Measurements from ENCODE around the gene ATAD1.
"Not testable (repeated sequence)": the region's sequence is repeated elsewhere in the genome, so short reads cannot be mapped to it uniquely, and the experiment has no call there.

Gene ATAD1

GRCh38 chr10:87863053-87863943 is 45.3 kb upstream of the ATAD1 start, which contains the start of the genes KLLN and PTEN:
TSS of gene KLLN (minus strand) at chr10:87863533. CDS start at chr10:87862487, 1,046 bp downstream.
TSS of gene PTEN (plus strand) at chr10:87863625. CDS start at chr10:87864470, 845 bp downstream.
- H3K9me3 ChIP-seq (ENCODE audit: insufficient read depth, low read length), result no peaks in the 10 kb centered on the region
- no peaks in the 10 kb centered on the region for H3K36me3 ChIP-seq (ENCODE audit: insufficient read depth, insufficient read length, low read length)
- no peaks in the 10 kb centered on the region for H3K27me3 ChIP-seq (ENCODE audit: insufficient read depth, insufficient read length)
- TF ChIP-seq SUZ12 (IDR thresholded peaks at IDR 0.05; ENCODE audit: extremely low read depth, insufficient read depth, insufficient read length) (no peak), YY1 (IDR thresholded peaks at IDR 0.05; ENCODE audit: insufficient read depth, insufficient read length) (peak; percentile 64)
- H3K4me3 ChIP-seq (ENCODE audit: insufficient read length, low read depth), result peak within 1 kb of the TSS; percentile 85
- no peaks in the 10 kb centered on the region for H3K4me1 ChIP-seq (ENCODE audit: insufficient read depth, insufficient read length)
- DNase-seq (ENCODE audit: low read depth, low spot score), result peak; percentile 73
- H3K9ac ChIP-seq (ENCODE audit: insufficient read length, low read depth), result peak within 1 kb of the TSS; percentile 92

GRCh38 chr10:87862679-87863052 is 44.6 kb upstream of the ATAD1 start:
- no peaks in the 10 kb centered on the region for H3K9me3 ChIP-seq (ENCODE audit: insufficient read depth, low read length)
- no peak for TF ChIP-seq ZNF274 (IDR thresholded peaks at IDR 0.05; ENCODE audit: low read depth, low read length)
- no peak for TF ChIP-seq SUZ12 (IDR thresholded peaks at IDR 0.05; ENCODE audit: extremely low read depth, insufficient read depth, insufficient read length)
- no peak for TF ChIP-seq YY1 (IDR thresholded peaks at IDR 0.05; ENCODE audit: insufficient read depth, insufficient read length)
- H3K27me3 ChIP-seq (ENCODE audit: insufficient read depth, insufficient read length), result no peaks in the 10 kb centered on the region
- no peaks in the 10 kb centered on the region for H3K4me1 ChIP-seq (ENCODE audit: insufficient read depth, insufficient read length)
- H3K9ac ChIP-seq (ENCODE audit: insufficient read length, low read depth), result peak overlapping the region; percentile 92
- peak overlapping the region; percentile 85 for H3K4me3 ChIP-seq (ENCODE audit: insufficient read length, low read depth)
- no peak for DNase-seq (ENCODE audit: low read depth, low spot score)
- no peaks in the 10 kb centered on the region for H3K36me3 ChIP-seq (ENCODE audit: insufficient read depth, insufficient read length, low read length)

GRCh38 chr10:87861953-87862678 is 44.1 kb upstream of the ATAD1 start:
- peak overlapping the region; percentile 92 for H3K9ac ChIP-seq (ENCODE audit: insufficient read length, low read depth)
- TF ChIP-seq ZNF274 (IDR thresholded peaks at IDR 0.05; ENCODE audit: low read depth, low read length) (no peak), YY1 (IDR thresholded peaks at IDR 0.05; ENCODE audit: insufficient read depth, insufficient read length) (no peak), SUZ12 (IDR thresholded peaks at IDR 0.05; ENCODE audit: extremely low read depth, insufficient read depth, insufficient read length) (no peak)
- no peaks in the 10 kb centered on the region for H3K9me3 ChIP-seq (ENCODE audit: insufficient read depth, low read length)
- no peaks in the 10 kb centered on the region for H3K36me3 ChIP-seq (ENCODE audit: insufficient read depth, insufficient read length, low read length)
- peak; percentile 95 for DNase-seq (ENCODE audit: low read depth, low spot score)
- no peaks in the 10 kb centered on the region for H3K4me1 ChIP-seq (ENCODE audit: insufficient read depth, insufficient read length)
- H3K4me3 ChIP-seq (ENCODE audit: insufficient read length, low read depth), result peak overlapping the region; percentile 85
- no peaks in the 10 kb centered on the region for H3K27me3 ChIP-seq (ENCODE audit: insufficient read depth, insufficient read length)

- H3K9ac ChIP-seq (ENCODE audit: insufficient read length, low read depth), result peak overlapping the region; percentile 80
- H3K4me3 ChIP-seq (ENCODE audit: insufficient read length, low read depth), result peak overlapping the region; percentile 85
- H3K27me3 ChIP-seq (ENCODE audit: insufficient read depth, insufficient read length), result no peaks in the 10 kb centered on the region
- DNase-seq (ENCODE audit: low read depth, low spot score), result no peak
- no peaks in the 10 kb centered on the region for H3K9me3 ChIP-seq (ENCODE audit: insufficient read depth, low read length)
- TF ChIP-seq ZNF274 (IDR thresholded peaks at IDR 0.05; ENCODE audit: low read depth, low read length) (no peak), SUZ12 (IDR thresholded peaks at IDR 0.05; ENCODE audit: extremely low read depth, insufficient read depth, insufficient read length) (no peak), YY1 (IDR thresholded peaks at IDR 0.05; ENCODE audit: insufficient read depth, insufficient read length) (no peak)
- no peaks in the 10 kb centered on the region for H3K4me1 ChIP-seq (ENCODE audit: insufficient read depth, insufficient read length)
- no peaks in the 10 kb centered on the region for H3K36me3 ChIP-seq (ENCODE audit: insufficient read depth, insufficient read length, low read length)
Observed at GRCh38 chr10:87861566-87861952, 43.5 kb upstream of the ATAD1 start.

GRCh38 chr10:87860816-87861403 is 42.9 kb upstream of the ATAD1 start:
- Histone ChIP-seq H3K4me3 (ENCODE audit: insufficient read length, low read depth) (no peak overlapping the region), H3K4me1 (ENCODE audit: insufficient read depth, insufficient read length) (no peaks in the 10 kb centered on the region), H3K27me3 (ENCODE audit: insufficient read depth, insufficient read length) (no peaks in the 10 kb centered on the region), H3K36me3 (ENCODE audit: insufficient read depth, insufficient read length, low read length) (no peaks in the 10 kb centered on the region), H3K9ac (ENCODE audit: insufficient read length, low read depth) (no peak overlapping the region), H3K9me3 (ENCODE audit: insufficient read depth, low read length) (no peaks in the 10 kb centered on the region)
- no peak for DNase-seq (ENCODE audit: low read depth, low spot score)
- TF ChIP-seq ZNF274 (IDR thresholded peaks at IDR 0.05; ENCODE audit: low read depth, low read length) (no peak), YY1 (IDR thresholded peaks at IDR 0.05; ENCODE audit: insufficient read depth, insufficient read length) (no peak), SUZ12 (IDR thresholded peaks at IDR 0.05; ENCODE audit: extremely low read depth, insufficient read depth, insufficient read length) (no peak)

GRCh38 chr10:87860156-87860795 is 42.2 kb upstream of the ATAD1 start:
- no peak overlapping the region for H3K9ac ChIP-seq (ENCODE audit: insufficient read length, low read depth)
- DNase-seq (ENCODE audit: low read depth, low spot score), result no peak
- H3K9me3 ChIP-seq (ENCODE audit: insufficient read depth, low read length), result no peaks in the 10 kb centered on the region
- H3K4me3 ChIP-seq (ENCODE audit: insufficient read length, low read depth), result no peak overlapping the region
- TF ChIP-seq YY1 (IDR thresholded peaks at IDR 0.05; ENCODE audit: insufficient read depth, insufficient read length) (no peak), SUZ12 (IDR thresholded peaks at IDR 0.05; ENCODE audit: extremely low read depth, insufficient read depth, insufficient read length) (no peak), ZNF274 (IDR thresholded peaks at IDR 0.05; ENCODE audit: low read depth, low read length) (no peak)
- H3K27me3 ChIP-seq (ENCODE audit: insufficient read depth, insufficient read length), result no peaks in the 10 kb centered on the region
- H3K36me3 ChIP-seq (ENCODE audit: insufficient read depth, insufficient read length, low read length), result no peaks in the 10 kb centered on the region
- H3K4me1 ChIP-seq (ENCODE audit: insufficient read depth, insufficient read length), result no peaks in the 10 kb centered on the region

- H3K4me1 ChIP-seq (ENCODE audit: insufficient read depth, insufficient read length); DNase-seq (ENCODE audit: low read depth, low spot score); H3K27me3 ChIP-seq (ENCODE audit: insufficient read depth, insufficient read length); H3K9ac ChIP-seq (ENCODE audit: insufficient read length, low read depth); H3K4me3 ChIP-seq (ENCODE audit: insufficient read length, low read depth); H3K36me3 ChIP-seq (ENCODE audit: insufficient read depth, insufficient read length, low read length); H3K9me3 ChIP-seq (ENCODE audit: insufficient read depth, low read length): not testable (repeated sequence)
Observed at GRCh38 chr10:87855665-87856064, 37.6 kb upstream of the ATAD1 start.

GRCh38 chr10:87855247-87855646 is 37.2 kb upstream of the ATAD1 start:
- H3K36me3 ChIP-seq (ENCODE audit: insufficient read depth, insufficient read length, low read length); H3K9me3 ChIP-seq (ENCODE audit: insufficient read depth, low read length); H3K4me3 ChIP-seq (ENCODE audit: insufficient read length, low read depth); H3K4me1 ChIP-seq (ENCODE audit: insufficient read depth, insufficient read length); H3K27me3 ChIP-seq (ENCODE audit: insufficient read depth, insufficient read length); DNase-seq (ENCODE audit: low read depth, low spot score); H3K9ac ChIP-seq (ENCODE audit: insufficient read length, low read depth): not testable (repeated sequence)
